Rectal smooth muscle tissue (tissue), 1 donor: Measurements from ENCODE around the gene TRAF2.

Source experiments
- H3K27ac ChIP-seq: one replicate; pipeline ENCODE4 v1.7.0; 2013; ENCODE audit warnings: low read depth, low read length, inconsistent platforms
- H3K27me3 ChIP-seq: one replicate; pipeline ENCODE4 v1.7.0; 2013; ENCODE audit warnings: low read length; ENCODE audit not compliant: control insufficient read depth, insufficient read depth
- H3K36me3 ChIP-seq: one replicate; pipeline ENCODE4 v1.7.0; 2013; ENCODE audit warnings: low read length; ENCODE audit not compliant: control insufficient read depth, insufficient read depth
- H3K4me1 ChIP-seq: one replicate; pipeline ENCODE4 v1.7.0; 2013; ENCODE audit warnings: low read length; ENCODE audit not compliant: control insufficient read depth, insufficient read depth
- H3K4me3 ChIP-seq: one replicate; pipeline ENCODE4 v1.7.0; 2013; ENCODE audit warnings: low read length
- H3K9ac ChIP-seq: one replicate; pipeline ENCODE4 v1.7.0; 2013; ENCODE audit warnings: low read length

Gene TRAF2

DNA sequence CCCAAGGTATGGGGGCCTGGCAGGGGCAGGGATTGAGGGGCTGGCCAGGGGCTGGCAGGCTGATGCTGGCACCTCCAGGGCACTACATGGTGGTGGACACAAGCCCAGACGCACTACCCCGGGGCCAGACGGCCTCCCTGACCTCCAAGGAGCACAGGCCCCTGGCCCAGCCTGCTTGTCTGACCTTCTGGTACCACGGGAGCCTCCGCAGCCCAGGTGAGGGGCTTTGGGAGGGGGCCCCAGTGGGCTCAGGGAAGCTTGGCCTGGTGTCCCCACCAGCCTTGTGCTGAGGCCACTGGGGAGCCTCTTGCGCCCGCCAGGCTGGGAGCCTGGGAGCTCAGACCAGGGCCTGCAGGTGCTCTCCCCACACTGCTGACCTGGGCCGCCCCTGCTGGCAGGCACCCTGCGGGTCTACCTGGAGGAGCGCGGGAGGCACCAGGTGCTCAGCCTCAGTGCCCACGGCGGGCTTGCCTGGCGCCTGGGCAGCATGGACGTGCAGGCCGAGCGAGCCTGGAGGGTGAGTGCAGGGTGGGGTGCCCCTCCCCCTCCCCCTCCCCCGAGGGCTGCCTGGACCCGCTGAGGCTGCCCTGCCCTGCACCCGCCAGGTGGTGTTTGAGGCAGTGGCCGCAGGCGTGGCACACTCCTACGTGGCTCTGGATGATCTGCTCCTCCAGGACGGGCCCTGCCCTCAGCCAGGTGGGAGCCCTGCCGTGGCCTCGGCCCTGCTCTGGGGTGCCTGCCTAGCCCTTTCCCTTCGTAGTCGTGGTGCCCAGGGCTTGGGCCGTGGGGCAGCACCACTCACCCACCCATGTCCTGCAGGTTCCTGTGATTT is 28.5 kb upstream of the TRAF2 start:
- peak overlapping the region; percentile 68 for H3K27ac ChIP-seq
- peaks cover 11% of the 10 kb centered on the region for H3K36me3 ChIP-seq
- peaks cover 4% of the 10 kb centered on the region for H3K4me1 ChIP-seq
- H3K9ac ChIP-seq = no peak overlapping the region
- H3K27me3 ChIP-seq = no peaks in the 10 kb centered on the region
- no peak overlapping the region for H3K4me3 ChIP-seq

DNA sequence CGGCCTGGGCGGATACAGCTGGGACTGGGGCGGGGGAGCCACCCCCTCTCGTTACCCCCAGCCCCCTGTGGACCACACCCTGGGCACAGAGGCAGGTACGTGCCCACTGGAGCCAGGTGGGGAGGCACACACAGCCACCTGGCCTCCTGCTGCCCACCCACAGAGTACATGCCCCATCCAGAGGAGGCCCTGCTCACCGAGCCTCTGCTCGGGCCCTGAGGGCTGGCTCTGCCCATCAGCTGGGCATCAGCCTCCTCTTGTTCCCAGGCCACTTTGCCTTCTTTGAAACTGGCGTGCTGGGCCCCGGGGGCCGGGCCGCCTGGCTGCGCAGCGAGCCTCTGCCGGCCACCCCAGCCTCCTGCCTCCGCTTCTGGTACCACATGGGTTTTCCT is 27.9 kb upstream of the TRAF2 start:
- H3K27ac ChIP-seq = peak overlapping the region; percentile 68
- no peaks in the 10 kb centered on the region for H3K27me3 ChIP-seq
- H3K4me3 ChIP-seq = no peak overlapping the region
- H3K9ac ChIP-seq = no peak overlapping the region
- peaks cover 11% of the 10 kb centered on the region for H3K36me3 ChIP-seq
- H3K4me1 ChIP-seq = peaks cover 4% of the 10 kb centered on the region

GRCh38 chr9:136858844-136859757 is 27.2 kb upstream of the TRAF2 start:
- Histone ChIP-seq H3K9ac (peak overlapping the region; percentile 21), H3K27ac (peak overlapping the region; percentile 68), H3K36me3 (peaks cover 16% of the 10 kb centered on the region), H3K27me3 (no peaks in the 10 kb centered on the region), H3K4me1 (peaks cover 4% of the 10 kb centered on the region), H3K4me3 (no peak overlapping the region)

DNA sequence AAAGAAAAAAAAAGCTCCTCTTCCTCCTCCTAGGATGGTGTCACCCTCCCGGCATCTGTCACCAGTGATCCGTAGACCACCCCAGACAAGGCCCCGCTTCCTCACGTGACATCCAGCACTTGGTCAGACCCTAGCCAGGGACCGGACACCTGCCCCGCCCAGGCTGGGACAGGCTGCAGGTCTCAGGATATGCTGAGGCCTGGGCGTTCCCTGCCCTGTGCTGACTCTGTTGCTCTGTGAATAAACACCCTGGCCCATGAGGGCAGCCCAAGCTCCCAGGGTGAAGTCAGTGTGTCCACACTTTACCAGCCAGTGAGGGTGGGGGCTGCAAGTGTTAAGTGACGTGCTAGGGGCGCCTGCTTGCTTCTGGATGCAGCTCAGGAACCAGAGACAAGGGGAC is 25.8 kb upstream of the TRAF2 start:
- peaks cover 10% of the 10 kb centered on the region for H3K4me1 ChIP-seq
- H3K36me3 ChIP-seq = peaks cover 16% of the 10 kb centered on the region
- H3K27me3 ChIP-seq = no peaks in the 10 kb centered on the region
- no peak overlapping the region for H3K4me3 ChIP-seq
- no peak overlapping the region for H3K27ac ChIP-seq
- H3K9ac ChIP-seq = no peak overlapping the region

DNA sequence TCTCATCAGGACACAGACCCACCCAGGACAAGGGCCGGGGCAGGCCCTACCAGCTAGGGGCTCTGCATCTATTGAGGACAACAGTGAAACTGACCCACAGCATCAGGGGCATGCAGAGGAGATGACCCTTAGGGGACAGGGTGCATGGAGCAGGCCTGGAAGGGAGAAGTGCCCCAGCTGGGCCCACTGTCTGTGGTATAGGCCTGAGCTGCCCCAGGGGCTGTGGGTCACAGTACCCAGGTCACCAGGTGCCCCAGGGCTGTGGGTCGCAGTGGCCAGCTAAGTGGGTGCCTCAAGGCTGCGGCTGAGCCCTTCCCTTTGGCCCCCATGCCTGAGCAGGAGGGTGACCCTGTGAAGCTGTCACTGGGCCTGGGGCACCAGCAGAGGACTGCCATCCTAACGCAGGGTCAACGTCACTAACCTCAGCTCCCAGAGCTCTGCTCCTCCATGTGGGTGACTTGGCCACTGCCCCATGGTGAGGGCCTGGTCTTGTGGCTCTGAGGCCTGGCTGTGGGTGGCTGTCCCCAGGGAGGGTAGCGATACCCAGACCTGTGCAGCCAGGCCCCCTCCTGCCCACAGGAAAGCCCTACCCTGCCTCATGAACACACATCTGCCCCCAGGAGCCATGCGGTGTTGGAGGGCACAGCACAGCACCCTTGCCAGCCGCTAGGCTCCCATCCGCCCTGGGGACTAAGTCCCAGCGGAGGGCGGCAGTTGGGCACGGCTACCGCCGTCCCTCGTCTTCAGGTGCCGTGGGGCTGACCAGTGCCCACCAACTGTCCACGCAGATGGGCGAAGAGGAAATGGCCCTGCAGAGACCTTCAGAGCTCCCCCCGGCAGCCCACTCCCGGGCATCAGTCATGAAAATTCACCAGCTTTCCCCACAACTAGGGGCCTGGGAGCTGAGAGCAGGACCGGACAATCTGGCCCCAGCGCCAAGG is 25.1 kb upstream of the TRAF2 start:
- Histone ChIP-seq H3K27me3 (no peaks in the 10 kb centered on the region), H3K36me3 (peaks cover 16% of the 10 kb centered on the region), H3K4me3 (no peak overlapping the region), H3K27ac (no peak overlapping the region), H3K9ac (no peak overlapping the region), H3K4me1 (peaks cover 10% of the 10 kb centered on the region)

GRCh38 chr9:136861874-136862457 is 24.4 kb upstream of the TRAF2 start:
- Histone ChIP-seq H3K4me3 (no peak overlapping the region), H3K4me1 (peaks cover 10% of the 10 kb centered on the region), H3K36me3 (peaks cover 16% of the 10 kb centered on the region), H3K9ac (no peak overlapping the region), H3K27ac (no peak overlapping the region), H3K27me3 (no peaks in the 10 kb centered on the region)

DNA sequence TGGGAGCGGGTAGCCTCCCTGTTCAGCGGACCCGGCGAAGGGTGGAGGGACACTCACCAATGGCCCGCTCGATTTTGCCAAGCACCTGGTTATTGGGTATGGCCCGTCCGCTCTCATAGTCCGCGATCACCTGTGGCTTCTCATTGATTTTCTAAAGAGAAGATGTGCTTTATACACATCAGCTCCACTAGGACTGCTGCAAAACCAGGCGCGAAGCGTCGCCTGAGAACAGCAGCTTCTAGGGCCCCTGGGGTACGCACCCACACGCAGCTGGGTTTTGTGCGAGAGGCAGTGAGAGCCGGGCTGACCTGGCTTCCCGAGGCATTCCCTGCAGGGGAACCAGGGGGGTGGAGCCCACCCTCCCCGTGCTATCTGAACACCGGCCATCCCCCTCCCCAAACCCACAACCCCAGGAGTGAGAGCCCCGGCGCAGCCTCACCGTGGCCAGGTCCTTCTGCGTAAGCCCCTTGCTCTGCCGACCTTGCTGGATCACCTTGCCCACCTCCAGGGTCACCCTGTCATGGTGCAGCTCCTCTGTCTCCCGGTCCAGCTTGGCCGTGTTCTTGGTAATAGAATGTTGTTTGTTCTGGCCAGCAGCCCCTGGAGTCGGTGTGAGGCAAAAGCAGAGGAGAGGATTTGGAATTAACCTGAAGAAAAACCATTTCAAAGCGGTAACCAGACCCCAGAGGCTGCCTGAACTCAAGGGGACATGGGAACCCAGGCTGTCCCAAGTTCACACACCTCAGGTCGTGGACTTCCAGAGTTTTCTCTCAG is 23.3 kb upstream of the TRAF2 start:
- Histone ChIP-seq H3K4me3 (no peak overlapping the region), H3K9ac (no peak overlapping the region), H3K27me3 (no peaks in the 10 kb centered on the region), H3K27ac (no peak overlapping the region), H3K36me3 (peaks cover 16% of the 10 kb centered on the region), H3K4me1 (peaks cover 10% of the 10 kb centered on the region)

GRCh38 chr9:136863623-136864273 is 22.6 kb upstream of the TRAF2 start:
- no peak overlapping the region for H3K27ac ChIP-seq
- no peaks in the 10 kb centered on the region for H3K27me3 ChIP-seq
- H3K9ac ChIP-seq = no peak overlapping the region
- peaks cover 16% of the 10 kb centered on the region for H3K36me3 ChIP-seq
- peaks cover 10% of the 10 kb centered on the region for H3K4me1 ChIP-seq
- no peak overlapping the region for H3K4me3 ChIP-seq

GRCh38 chr9:136865041-136865767 is 21.1 kb upstream of the TRAF2 start:
- H3K27me3 ChIP-seq = no peaks in the 10 kb centered on the region
- peak overlapping the region; percentile 87 for H3K4me3 ChIP-seq
- H3K36me3 ChIP-seq = peaks cover 16% of the 10 kb centered on the region
- peaks cover 6% of the 10 kb centered on the region for H3K4me1 ChIP-seq
- H3K27ac ChIP-seq = no peak overlapping the region
- no peak overlapping the region for H3K9ac ChIP-seq

GRCh38 chr9:136865768-136866103 is 20.6 kb upstream of the TRAF2 start:
- Histone ChIP-seq H3K9ac (peak overlapping the region; percentile 88), H3K27ac (peak overlapping the region; percentile 94), H3K27me3 (no peaks in the 10 kb centered on the region), H3K36me3 (peaks cover 16% of the 10 kb centered on the region), H3K4me1 (peaks cover 6% of the 10 kb centered on the region), H3K4me3 (peak overlapping the region; percentile 87)
